ENCODE measurements around the gene CORO2A.

The CORO2A gene

GRCh38 chr9:98087420-98088354, 104.8 kb downstream of the CORO2A start:
- DNase-seq, result peak; percentile 81 to 93 (median 90)
- Histone ChIP-seq H3K9me3 (ENCODE audit: control extremely low read depth in 1 of 5, control insufficient read depth in 4 of 5, insufficient read depth in 2 of 5, low read depth in 1 of 5, low read length in 4 of 5) (no peaks in the 10 kb centered on the region), H3K4me1 (ENCODE audit: control extremely low read depth in 1 of 4, control insufficient read depth in 4 of 4, insufficient read depth in 4 of 4, low read length in 3 of 4) (peaks cover 0 to 10% (median 4%) of the 10 kb centered on the region in 4 experiments), H3K27ac (ENCODE audit: insufficient read depth in 1 of 2, low read depth in 1 of 2, low read length in 2 of 2, poor library complexity in 1 of 2, severe bottlenecking in 2 of 2) (no peak overlapping the region), H3K27me3 (replicated peaks in 2 of 5; ENCODE audit: control insufficient read depth in 4 of 5, insufficient read depth in 5 of 5, low read length in 4 of 5) (no peaks in the 10 kb centered on the region), H3K4me3 (ENCODE audit: control insufficient read depth in 1 of 7, extremely low read depth in 1 of 7, insufficient read depth in 4 of 7, low read depth in 2 of 7, low read length in 6 of 7) (peak overlapping the region in 3 of 7 experiments; percentile 45 to 61 (median 56)), H3K36me3 (ENCODE audit: control insufficient read depth in 4 of 4, insufficient read depth in 4 of 4, low read length in 3 of 4) (peaks cover 7 to 61% (median 42%) of the 10 kb centered on the region in 4 experiments)
- CTCF ChIA-PET, result interaction anchor here (1.1 to 2.0 kb wide), 3 partner anchors 11 to 688 kb away, joined by 3 to 15 read pairs (median 4); no protein-coding TSS in a partner anchor
- 56% methylated on average over 66 of the region's 92 CpGs for WGBS (ENCODE audit: insufficient coverage)
- POLR2A ChIA-PET, result no interaction called here

GRCh38 chr9:98086461-98086860, 106.0 kb downstream of the CORO2A start:
- ChIA-PET CTCF (interaction anchor here (1.1 to 2.6 kb wide), 6 partner anchors 12 to 689 kb away, joined by 3 to 10 read pairs (median 4); no protein-coding TSS in a partner anchor), POLR2A (interaction anchor here (0.5 to 0.6 kb wide), 2 partner anchors 164 to 180 kb away, joined by 3 to 4 read pairs; no protein-coding TSS in a partner anchor)
- H3K27ac ChIP-seq (ENCODE audit: insufficient read depth in 1 of 2, low read depth in 1 of 2, low read length in 2 of 2, poor library complexity in 1 of 2, severe bottlenecking in 2 of 2), result peak overlapping the region in 1 of 2 experiments; percentile 31
- peaks cover 0 to 10% (median 4%) of the 10 kb centered on the region in 4 experiments for H3K4me1 ChIP-seq (ENCODE audit: control extremely low read depth in 1 of 4, control insufficient read depth in 4 of 4, insufficient read depth in 4 of 4, low read length in 3 of 4)
- no peak overlapping the region for H3K4me3 ChIP-seq (ENCODE audit: control insufficient read depth in 1 of 7, extremely low read depth in 1 of 7, insufficient read depth in 4 of 7, low read depth in 2 of 7, low read length in 6 of 7)
- H3K27me3 ChIP-seq (replicated peaks in 2 of 5; ENCODE audit: control insufficient read depth in 4 of 5, insufficient read depth in 5 of 5, low read length in 4 of 5), result no peaks in the 10 kb centered on the region
- no peak for DNase-seq
- 97% methylated on average over 4 of the region's 4 CpGs for WGBS (ENCODE audit: insufficient coverage)
- H3K36me3 ChIP-seq (ENCODE audit: control insufficient read depth in 4 of 4, insufficient read depth in 4 of 4, low read length in 3 of 4), result peaks cover 16 to 68% (median 49%) of the 10 kb centered on the region in 4 experiments
- H3K9me3 ChIP-seq (ENCODE audit: control extremely low read depth in 1 of 5, control insufficient read depth in 4 of 5, insufficient read depth in 2 of 5, low read depth in 1 of 5, low read length in 4 of 5), result no peaks in the 10 kb centered on the region

GRCh38 chr9:98085944-98086343, 106.5 kb downstream of the CORO2A start:
- CTCF ChIA-PET, result interaction anchor here (1.2 to 2.6 kb wide), 4 partner anchors 12 to 119 kb away, joined by 3 to 10 read pairs (median 4); no protein-coding TSS in a partner anchor
- WGBS (ENCODE audit: insufficient coverage), result 90% methylated on average over 7 of the region's 7 CpGs

GRCh38 chr9:98085058-98085457, 107.4 kb downstream of the CORO2A start:
- no peak for DNase-seq
- H3K27ac ChIP-seq (ENCODE audit: insufficient read depth in 1 of 2, low read depth in 1 of 2, low read length in 2 of 2, poor library complexity in 1 of 2, severe bottlenecking in 2 of 2), result no peak overlapping the region
- H3K4me1 ChIP-seq (ENCODE audit: control extremely low read depth in 1 of 4, control insufficient read depth in 4 of 4, insufficient read depth in 4 of 4, low read length in 3 of 4), result peaks cover 0 to 10% (median 4%) of the 10 kb centered on the region in 4 experiments
- CTCF ChIA-PET, result interaction anchor here (0.7 to 2.6 kb wide), 3 partner anchors 14 to 17 kb away, joined by 3 to 10 read pairs (median 5); no protein-coding TSS in a partner anchor
- POLR2A ChIA-PET, result no interaction called here
- H3K4me3 ChIP-seq (ENCODE audit: control insufficient read depth in 1 of 7, extremely low read depth in 1 of 7, insufficient read depth in 4 of 7, low read depth in 2 of 7, low read length in 6 of 7), result no peak overlapping the region
- H3K27me3 ChIP-seq (replicated peaks in 2 of 5; ENCODE audit: control insufficient read depth in 4 of 5, insufficient read depth in 5 of 5, low read length in 4 of 5), result no peaks in the 10 kb centered on the region
- 98% methylated on average over 3 of the region's 4 CpGs for WGBS (ENCODE audit: insufficient coverage)
- H3K36me3 ChIP-seq (ENCODE audit: control insufficient read depth in 4 of 4, insufficient read depth in 4 of 4, low read length in 3 of 4), result peaks cover 19 to 82% (median 55%) of the 10 kb centered on the region in 4 experiments
- H3K9me3 ChIP-seq (ENCODE audit: control extremely low read depth in 1 of 5, control insufficient read depth in 4 of 5, insufficient read depth in 2 of 5, low read depth in 1 of 5, low read length in 4 of 5), result no peaks in the 10 kb centered on the region

More at GRCh38 chr9:98085944-98086343, 106.5 kb downstream of the CORO2A start:
- Histone ChIP-seq H3K4me1 (ENCODE audit: control extremely low read depth in 1 of 4, control insufficient read depth in 4 of 4, insufficient read depth in 4 of 4, low read length in 3 of 4) (peaks cover 0 to 10% (median 4%) of the 10 kb centered on the region in 4 experiments), H3K9me3 (ENCODE audit: control extremely low read depth in 1 of 5, control insufficient read depth in 4 of 5, insufficient read depth in 2 of 5, low read depth in 1 of 5, low read length in 4 of 5) (no peaks in the 10 kb centered on the region), H3K27me3 (replicated peaks in 2 of 5; ENCODE audit: control insufficient read depth in 4 of 5, insufficient read depth in 5 of 5, low read length in 4 of 5) (no peaks in the 10 kb centered on the region), H3K4me3 (ENCODE audit: control insufficient read depth in 1 of 7, extremely low read depth in 1 of 7, insufficient read depth in 4 of 7, low read depth in 2 of 7, low read length in 6 of 7) (no peak overlapping the region), H3K36me3 (ENCODE audit: control insufficient read depth in 4 of 4, insufficient read depth in 4 of 4, low read length in 3 of 4) (peaks cover 16 to 73% (median 52%) of the 10 kb centered on the region in 4 experiments), H3K27ac (ENCODE audit: insufficient read depth in 1 of 2, low read depth in 1 of 2, low read length in 2 of 2, poor library complexity in 1 of 2, severe bottlenecking in 2 of 2) (peak overlapping the region in 1 of 2 experiments; percentile 31)
- POLR2A ChIA-PET, result interaction anchor here (0.5 kb wide), 1 partner anchor 180 kb away, joined by 4 read pairs; no protein-coding TSS in a partner anchor
- peak in 1 of 3 donors; percentile 15 for DNase-seq

- no peak for DNase-seq
- peaks cover 22 to 86% (median 54%) of the 10 kb centered on the region in 4 experiments for H3K36me3 ChIP-seq (ENCODE audit: control insufficient read depth in 4 of 4, insufficient read depth in 4 of 4, low read length in 3 of 4)
- no peaks in the 10 kb centered on the region for H3K27me3 ChIP-seq (replicated peaks in 2 of 5; ENCODE audit: control insufficient read depth in 4 of 5, insufficient read depth in 5 of 5, low read length in 4 of 5)
- H3K4me1 ChIP-seq (ENCODE audit: control extremely low read depth in 1 of 4, control insufficient read depth in 4 of 4, insufficient read depth in 4 of 4, low read length in 3 of 4), result peaks cover 0 to 10% (median 4%) of the 10 kb centered on the region in 4 experiments
- CTCF ChIA-PET, result interaction anchor here (0.7 to 2.6 kb wide), 4 partner anchors 13 to 26 kb away, joined by 3 to 10 read pairs (median 4); no protein-coding TSS in a partner anchor
- 97% methylated on average over 3 of the region's 3 CpGs for WGBS (ENCODE audit: insufficient coverage)
- H3K9me3 ChIP-seq (ENCODE audit: control extremely low read depth in 1 of 5, control insufficient read depth in 4 of 5, insufficient read depth in 2 of 5, low read depth in 1 of 5, low read length in 4 of 5), result no peaks in the 10 kb centered on the region
- H3K27ac ChIP-seq (ENCODE audit: insufficient read depth in 1 of 2, low read depth in 1 of 2, low read length in 2 of 2, poor library complexity in 1 of 2, severe bottlenecking in 2 of 2), result no peak overlapping the region
- no peak overlapping the region for H3K4me3 ChIP-seq (ENCODE audit: control insufficient read depth in 1 of 7, extremely low read depth in 1 of 7, insufficient read depth in 4 of 7, low read depth in 2 of 7, low read length in 6 of 7)
- POLR2A ChIA-PET, result no interaction called here
Measured at GRCh38 chr9:98084396-98084795, 108.0 kb downstream of the CORO2A start.

- Histone ChIP-seq H3K9me3 (ENCODE audit: control extremely low read depth in 1 of 5, control insufficient read depth in 4 of 5, insufficient read depth in 2 of 5, low read depth in 1 of 5, low read length in 4 of 5) (no peaks in the 10 kb centered on the region), H3K27me3 (replicated peaks in 2 of 5; ENCODE audit: control insufficient read depth in 4 of 5, insufficient read depth in 5 of 5, low read length in 4 of 5) (no peaks in the 10 kb centered on the region), H3K36me3 (ENCODE audit: control insufficient read depth in 4 of 4, insufficient read depth in 4 of 4, low read length in 3 of 4) (peaks cover 22 to 88% (median 55%) of the 10 kb centered on the region in 4 experiments), H3K27ac (ENCODE audit: insufficient read depth in 1 of 2, low read depth in 1 of 2, low read length in 2 of 2, poor library complexity in 1 of 2, severe bottlenecking in 2 of 2) (peak overlapping the region in 1 of 2 experiments; percentile 6), H3K4me1 (ENCODE audit: control extremely low read depth in 1 of 4, control insufficient read depth in 4 of 4, insufficient read depth in 4 of 4, low read length in 3 of 4) (peaks cover 0 to 10% (median 4%) of the 10 kb centered on the region in 4 experiments), H3K4me3 (ENCODE audit: control insufficient read depth in 1 of 7, extremely low read depth in 1 of 7, insufficient read depth in 4 of 7, low read depth in 2 of 7, low read length in 6 of 7) (no peak overlapping the region)
- POLR2A ChIA-PET, result no interaction called here
- CTCF ChIA-PET, result interaction anchor here (1.0 to 1.6 kb wide), 3 partner anchors 10 to 27 kb away, joined by 3 to 5 read pairs (median 4); no protein-coding TSS in a partner anchor
- no peak for DNase-seq
- WGBS (ENCODE audit: insufficient coverage), result 90% methylated on average over 4 of the region's 7 CpGs
Measured at GRCh38 chr9:98083566-98084183, 108.8 kb downstream of the CORO2A start.
